ENCODE results near the gene CCDC77. TPM values are rescaled to one million over a fixed set of nuclear protein-coding genes. Genes with fewer than 3 reads are reported as not detected.

The CCDC77 gene
- total and polyA plus RNA-seq, 2 donors (not counting 1 experiment from before 2014, with no cell fraction given), result 8.6 to 12.9 TPM

DNA sequence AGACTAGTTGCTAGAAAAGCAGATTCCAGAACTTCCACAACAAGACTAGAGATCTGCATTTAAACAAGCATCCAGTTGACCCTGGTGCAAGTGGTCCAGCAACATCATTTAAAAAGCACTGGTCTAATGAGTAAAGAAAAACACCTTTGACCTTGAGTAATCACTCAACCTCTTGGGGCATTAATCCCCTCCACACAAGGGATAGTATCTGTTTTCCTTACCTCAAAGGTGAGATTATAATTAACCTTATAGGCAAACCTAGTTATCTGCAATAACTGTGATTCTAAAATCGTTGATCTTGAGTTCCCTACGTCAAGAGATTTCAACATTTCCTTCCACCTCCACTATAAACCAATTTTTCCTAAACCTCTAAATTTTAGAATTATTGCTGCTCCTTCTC, 13.4 kb upstream of the CCDC77 start:
- Mint-ChIP-seq H3K9me3 (ENCODE audit: insufficient read depth) (no peaks in the 10 kb centered on the region), H3K4me1 (peaks cover 40% of the 10 kb centered on the region), H3K27ac (peak overlapping the region; percentile 99), H3K27me3 (no peaks in the 10 kb centered on the region), H3K4me3 (peak overlapping the region; percentile 98)
- peak overlapping the region; percentile 90 to 93 for H3K27ac ChIP-seq (ENCODE audit: low read length in 2 of 2)
- no peak for DNase-seq
- no peak for TF ChIP-seq EZH2 (IDR thresholded peaks at IDR 0.05; ENCODE audit: borderline replicate concordance, insufficient read depth, low read depth, low read length, poor library complexity, severe bottlenecking)
- TF ChIP-seq, protein P1, sequence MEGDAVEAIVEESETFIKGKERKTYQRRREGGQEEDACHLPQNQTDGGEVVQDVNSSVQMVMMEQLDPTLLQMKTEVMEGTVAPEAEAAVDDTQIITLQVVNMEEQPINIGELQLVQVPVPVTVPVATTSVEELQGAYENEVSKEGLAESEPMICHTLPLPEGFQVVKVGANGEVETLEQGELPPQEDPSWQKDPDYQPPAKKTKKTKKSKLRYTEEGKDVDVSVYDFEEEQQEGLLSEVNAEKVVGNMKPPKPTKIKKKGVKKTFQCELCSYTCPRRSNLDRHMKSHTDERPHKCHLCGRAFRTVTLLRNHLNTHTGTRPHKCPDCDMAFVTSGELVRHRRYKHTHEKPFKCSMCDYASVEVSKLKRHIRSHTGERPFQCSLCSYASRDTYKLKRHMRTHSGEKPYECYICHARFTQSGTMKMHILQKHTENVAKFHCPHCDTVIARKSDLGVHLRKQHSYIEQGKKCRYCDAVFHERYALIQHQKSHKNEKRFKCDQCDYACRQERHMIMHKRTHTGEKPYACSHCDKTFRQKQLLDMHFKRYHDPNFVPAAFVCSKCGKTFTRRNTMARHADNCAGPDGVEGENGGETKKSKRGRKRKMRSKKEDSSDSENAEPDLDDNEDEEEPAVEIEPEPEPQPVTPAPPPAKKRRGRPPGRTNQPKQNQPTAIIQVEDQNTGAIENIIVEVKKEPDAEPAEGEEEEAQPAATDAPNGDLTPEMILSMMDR (IDR thresholded peaks at IDR 0.05), result no peak
- H3K27me3 ChIP-seq (replicated peaks in 1 of 4; ENCODE audit: control extremely low read depth in 1 of 4, control insufficient read depth in 3 of 4, insufficient read depth in 4 of 4, low read length in 3 of 4), result no peaks in the 10 kb centered on the region
- H3K9me3 ChIP-seq (ENCODE audit: control extremely low read depth in 1 of 3, control insufficient read depth in 2 of 3, insufficient read depth in 1 of 3, low read length in 2 of 3), result no peaks in the 10 kb centered on the region
- ChIA-PET POLR2A (interaction anchor here (1.2 to 3.2 kb wide), 2 partner anchors 10 to 13 kb away, joined by 7 to 35 read pairs; partner anchors contain the start of gene CCDC77), CTCF (interaction anchor here (3.4 kb wide), 1 partner anchor 13 kb away, joined by 26 read pairs; the partner anchor contains the start of gene CCDC77)
- H3K79me2 ChIP-seq (ENCODE audit: control insufficient read depth, insufficient read depth, low read length), result peaks cover 65% of the 10 kb centered on the region
- H3K36me3 ChIP-seq (replicated peaks in 1 of 2; ENCODE audit: control extremely low read depth in 1 of 2, control insufficient read depth in 1 of 2, extremely low read depth in 1 of 2, insufficient read depth in 2 of 2, low read length in 1 of 2), result peaks cover 4 to 16% of the 10 kb centered on the region in 2 experiments
- H4K20me1 ChIP-seq (ENCODE audit: control insufficient read depth, insufficient read depth, low read length, poor library complexity, severe bottlenecking), result peaks cover 46% of the 10 kb centered on the region
- intact Hi-C loops (cut with micrococcal nuclease), result loop anchor here (2.0 to 10.0 kb wide), 3 partner anchors 365 to 1417 kb away; partner anchors contain the start of genes FBXL14 and WNK1
- H3K4me1 ChIP-seq (ENCODE audit: control insufficient read depth in 2 of 2, insufficient read depth in 2 of 2, low read length in 2 of 2), result peaks cover 27 to 28% of the 10 kb centered on the region in 2 donors
- peak overlapping the region; percentile 99 for H2AFZ ChIP-seq (ENCODE audit: insufficient read depth, low read depth, low read length, poor library complexity, severe bottlenecking)
- peak overlapping the region; percentile 81 for H3K4me2 ChIP-seq (replicated peaks; ENCODE audit: low read depth, low read length, poor library complexity, severe bottlenecking)
- 0% methylated on average over 2 of the region's 2 CpGs for WGBS (ENCODE audit: insufficient coverage)
- H3K4me3 ChIP-seq (ENCODE audit: control extremely low read depth in 1 of 5, extremely low read depth in 1 of 5, insufficient read depth in 1 of 5, low read depth in 2 of 5, low read length in 4 of 5), result peak overlapping the region; percentile 81 to 99 (median 98)
- H3K9ac ChIP-seq (ENCODE audit: low read length), result peak overlapping the region; percentile 96
- ATAC-seq (ENCODE audit: low read depth), result no peak

DNA sequence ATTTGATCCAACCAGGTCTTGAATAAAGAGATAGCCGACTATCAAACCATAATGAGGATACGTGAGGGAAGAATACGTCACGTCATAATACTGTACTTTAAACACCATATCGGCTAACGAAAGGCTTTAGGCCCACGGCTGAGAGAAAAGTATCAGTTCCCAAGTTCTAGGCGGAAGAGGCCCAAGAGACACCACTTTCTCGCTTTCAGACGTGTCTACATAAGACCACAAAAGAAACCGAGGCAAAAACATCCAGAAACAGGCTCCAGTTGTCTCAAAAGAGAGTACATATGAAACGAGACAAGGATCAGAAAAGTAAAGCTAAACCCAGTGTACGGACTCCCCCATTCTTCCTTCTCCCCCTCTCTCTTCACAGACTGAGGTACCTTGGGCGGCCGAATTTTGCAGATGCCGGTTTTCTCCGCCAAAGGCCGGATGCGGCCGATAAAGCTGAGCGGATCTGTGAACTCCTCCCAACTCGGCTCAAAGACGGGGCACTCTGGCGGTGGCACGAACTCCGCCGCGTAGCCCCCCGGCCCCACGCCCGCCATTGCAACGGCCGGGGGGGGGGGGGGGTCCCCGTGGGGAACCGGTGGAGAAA, 12.8 kb upstream of the CCDC77 start:
- H3K27me3 ChIP-seq (replicated peaks in 1 of 4; ENCODE audit: control extremely low read depth in 1 of 4, control insufficient read depth in 3 of 4, insufficient read depth in 4 of 4, low read length in 3 of 4), result no peaks in the 10 kb centered on the region
- H3K36me3 ChIP-seq (replicated peaks in 1 of 2; ENCODE audit: control extremely low read depth in 1 of 2, control insufficient read depth in 1 of 2, extremely low read depth in 1 of 2, insufficient read depth in 2 of 2, low read length in 1 of 2), result peaks cover 4 to 11% of the 10 kb centered on the region in 2 experiments
- Mint-ChIP-seq H3K4me3 (peak overlapping the region; percentile 98), H3K27me3 (no peaks in the 10 kb centered on the region), H3K27ac (peak overlapping the region; percentile 99), H3K9me3 (ENCODE audit: insufficient read depth) (no peaks in the 10 kb centered on the region), H3K4me1 (peaks cover 40% of the 10 kb centered on the region)
- 0% methylated on average over 33 of the region's 35 CpGs for WGBS (ENCODE audit: insufficient coverage)
- peak overlapping the region; percentile 96 for H3K9ac ChIP-seq (ENCODE audit: low read length)
- ChIA-PET CTCF (interaction anchor here (3.4 kb wide), 1 partner anchor 12 kb away, joined by 26 read pairs; the partner anchor contains the start of gene CCDC77), POLR2A (interaction anchor here (0.6 to 3.2 kb wide), 6 partner anchors 9 to 1205 kb away, joined by 3 to 35 read pairs (median 6); partner anchors contain the start of gene CCDC77)
- peak; percentile 41 for ATAC-seq (ENCODE audit: low read depth)
- intact Hi-C loops (cut with micrococcal nuclease), result loop anchor here (1.0 to 10.0 kb wide), 4 partner anchors 13 to 1416 kb away; partner anchors contain the start of genes CCDC77, FBXL14 and WNK1
- H2AFZ ChIP-seq (ENCODE audit: insufficient read depth, low read depth, low read length, poor library complexity, severe bottlenecking), result peak overlapping the region; percentile 99
- no peaks in the 10 kb centered on the region for H3K9me3 ChIP-seq (ENCODE audit: control extremely low read depth in 1 of 3, control insufficient read depth in 2 of 3, insufficient read depth in 1 of 3, low read length in 2 of 3)
- peak overlapping the region; percentile 90 to 93 for H3K27ac ChIP-seq (ENCODE audit: low read length in 2 of 2)
- peak overlapping the region; percentile 81 for H3K4me2 ChIP-seq (replicated peaks; ENCODE audit: low read depth, low read length, poor library complexity, severe bottlenecking)
- peak overlapping the region; percentile 81 to 99 (median 98) for H3K4me3 ChIP-seq (ENCODE audit: control extremely low read depth in 1 of 5, extremely low read depth in 1 of 5, insufficient read depth in 1 of 5, low read depth in 2 of 5, low read length in 4 of 5)
- H4K20me1 ChIP-seq (ENCODE audit: control insufficient read depth, insufficient read depth, low read length, poor library complexity, severe bottlenecking), result peaks cover 44% of the 10 kb centered on the region
- no peak for DNase-seq
- TF ChIP-seq EZH2 (IDR thresholded peaks at IDR 0.05; ENCODE audit: borderline replicate concordance, insufficient read depth, low read depth, low read length, poor library complexity, severe bottlenecking), result no peak
- TF ChIP-seq, protein P1 (IDR thresholded peaks at IDR 0.05), result no peak
- peaks cover 27 to 28% of the 10 kb centered on the region in 2 donors for H3K4me1 ChIP-seq (ENCODE audit: control insufficient read depth in 2 of 2, insufficient read depth in 2 of 2, low read length in 2 of 2)
- H3K79me2 ChIP-seq (ENCODE audit: control insufficient read depth, insufficient read depth, low read length), result peaks cover 60% of the 10 kb centered on the region

All from B cell (primary cell).